ENCODE measurements around the gene CTSD.

Gene CTSD

DNA sequence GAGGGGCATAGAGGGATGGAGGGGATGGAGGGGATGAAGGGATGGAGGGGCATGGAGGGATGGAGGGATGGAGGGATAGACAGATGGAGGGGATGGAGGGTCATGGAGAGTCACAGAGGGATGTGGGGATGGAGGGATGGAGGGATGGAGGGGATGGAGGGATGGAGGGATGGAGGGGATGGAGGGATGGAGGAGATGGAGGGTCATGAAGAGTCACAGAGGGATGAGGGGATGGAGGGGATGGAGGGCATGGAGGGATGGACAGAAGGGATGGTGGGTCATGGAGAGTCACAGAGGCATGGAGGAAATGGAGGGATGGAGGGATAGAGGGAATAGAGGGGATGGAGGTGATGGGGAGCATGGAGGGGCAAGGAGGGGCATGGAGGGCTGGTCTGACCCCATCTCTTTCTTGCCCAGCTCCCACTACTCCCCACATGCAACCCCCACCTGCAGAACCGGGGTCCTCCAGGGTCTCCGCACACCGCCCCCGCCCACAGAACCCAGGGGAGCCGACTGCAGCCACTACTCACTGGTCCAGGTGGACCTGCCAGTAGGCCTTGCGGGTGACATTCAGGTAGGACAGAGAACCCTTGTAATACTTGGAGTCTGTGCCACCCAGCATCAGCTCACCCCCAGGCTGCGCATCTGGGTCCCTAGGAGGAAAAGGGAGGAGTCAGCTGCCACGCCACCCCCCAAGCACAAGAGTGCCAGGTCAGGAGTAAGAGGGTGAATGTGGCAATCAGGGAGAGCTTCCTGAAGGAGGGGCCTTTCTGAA, 9.2 kb downstream of the CTSD start:
- no peak for DNase-seq

DNA sequence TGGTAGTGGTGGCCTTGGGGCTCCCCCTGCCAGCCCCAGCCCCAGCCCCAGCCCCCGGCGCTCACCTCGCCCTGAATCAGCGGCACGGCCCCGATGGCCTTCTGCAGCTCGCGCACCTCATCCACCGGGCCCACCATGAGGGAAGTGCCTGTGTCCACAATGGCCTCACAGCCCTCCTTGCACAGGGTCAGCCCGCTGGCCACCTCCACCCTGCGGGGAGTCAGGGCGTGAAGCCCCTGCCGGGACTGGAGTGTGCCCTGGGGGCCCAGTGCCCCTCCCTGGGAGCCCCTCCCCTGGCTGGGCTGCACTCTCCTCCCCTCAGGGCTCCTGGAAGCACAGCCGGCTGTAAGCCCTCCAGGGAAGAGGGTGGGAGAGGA, 9.8 kb downstream of the CTSD start:
- DNase-seq = no peak

DNA sequence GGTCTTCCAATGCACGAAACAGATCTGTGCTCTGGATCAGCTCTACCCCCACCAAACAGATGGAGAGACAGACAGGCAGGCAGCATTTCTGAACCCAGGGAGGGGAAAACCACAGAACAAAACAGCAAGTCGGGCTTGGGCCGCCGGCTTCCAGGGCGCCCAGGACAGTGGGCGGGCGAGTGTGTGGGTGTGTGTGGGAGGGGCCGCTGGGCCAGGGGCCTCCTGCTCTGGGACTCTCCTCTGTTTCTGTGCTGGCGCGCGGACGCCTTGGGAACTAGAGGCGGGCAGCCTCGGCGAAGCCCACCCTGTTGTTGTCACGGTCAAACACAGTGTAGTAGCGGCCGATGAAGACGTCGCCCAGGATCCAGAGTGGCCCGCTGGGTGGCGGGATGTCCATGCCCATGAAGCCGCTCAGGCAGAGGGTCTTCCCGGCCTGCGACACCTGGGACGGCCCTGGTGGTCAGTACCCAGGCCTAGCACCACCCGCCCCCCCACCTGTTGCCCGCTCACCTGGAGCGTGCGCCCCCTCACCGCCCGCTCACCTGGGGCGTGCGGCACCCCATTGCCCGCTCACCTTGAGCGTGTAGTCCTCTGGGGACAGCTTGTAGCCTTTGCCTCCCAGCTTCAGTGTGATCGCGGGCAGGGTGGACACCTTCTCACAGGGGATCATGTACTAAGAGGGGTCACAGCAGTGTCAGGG, 10.3 kb downstream of the CTSD start:
- no peak for DNase-seq

DNA sequence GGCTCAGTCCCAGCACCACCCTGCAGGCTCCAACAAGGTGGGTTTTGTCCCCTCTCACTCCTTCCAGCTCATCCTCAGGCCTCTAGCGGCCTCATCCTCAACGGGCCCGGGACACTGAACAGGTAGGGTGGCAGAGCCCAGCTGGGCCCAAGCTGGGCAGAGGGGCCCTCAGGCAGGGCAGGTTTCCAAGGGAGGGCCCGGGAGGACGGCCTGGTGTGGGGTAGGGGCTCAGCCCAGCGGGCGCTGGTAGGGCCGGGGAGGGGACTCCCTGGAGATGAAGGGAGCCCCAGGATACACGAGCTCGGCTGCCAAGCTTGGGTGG, 10.9 kb downstream of the CTSD start:
- DNase-seq = no peak

DNA sequence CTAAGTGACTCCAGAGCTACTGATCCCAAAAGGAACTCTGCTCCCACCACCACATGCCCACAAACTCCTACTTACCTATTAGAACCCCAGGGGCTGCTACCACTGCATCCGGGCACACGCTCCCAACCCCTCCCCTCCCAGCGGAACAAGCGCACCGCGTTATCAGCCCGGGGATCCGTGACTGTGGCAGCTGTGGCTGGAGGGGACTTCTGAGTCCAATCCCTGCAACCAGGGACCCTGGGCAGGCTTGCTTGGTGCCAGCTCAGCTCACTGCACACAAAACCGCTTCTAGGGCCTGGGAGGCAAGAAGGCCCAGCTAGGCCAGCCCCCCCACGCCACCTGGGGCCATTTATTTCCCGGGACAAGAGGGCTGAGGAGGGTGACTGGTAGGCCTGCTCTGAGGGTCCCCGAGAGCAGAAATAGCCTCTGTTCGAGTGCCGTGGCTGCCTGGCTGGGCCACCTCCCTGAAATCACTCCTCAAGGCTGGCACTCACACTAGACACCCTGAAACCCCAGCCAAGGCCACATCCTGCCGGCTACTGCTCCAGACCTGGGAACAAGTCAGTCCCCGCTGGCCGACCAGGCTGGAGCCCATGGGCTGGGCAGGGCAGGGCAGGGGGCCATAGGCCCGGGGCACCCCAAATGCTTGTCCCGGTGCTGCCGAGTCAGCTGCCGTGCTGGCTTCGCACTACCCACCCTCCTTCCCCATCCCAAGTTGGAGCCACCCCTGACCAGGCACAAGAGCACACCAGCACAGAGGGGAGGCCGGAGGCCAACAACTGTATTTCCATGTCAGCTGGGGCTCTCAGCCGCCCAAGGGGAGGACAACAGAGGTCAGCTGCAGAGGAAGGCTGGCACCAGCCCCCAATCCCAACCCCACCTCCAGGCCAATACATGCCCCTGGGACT, 11.5 kb downstream of the CTSD start:
- no peak for DNase-seq

DNA sequence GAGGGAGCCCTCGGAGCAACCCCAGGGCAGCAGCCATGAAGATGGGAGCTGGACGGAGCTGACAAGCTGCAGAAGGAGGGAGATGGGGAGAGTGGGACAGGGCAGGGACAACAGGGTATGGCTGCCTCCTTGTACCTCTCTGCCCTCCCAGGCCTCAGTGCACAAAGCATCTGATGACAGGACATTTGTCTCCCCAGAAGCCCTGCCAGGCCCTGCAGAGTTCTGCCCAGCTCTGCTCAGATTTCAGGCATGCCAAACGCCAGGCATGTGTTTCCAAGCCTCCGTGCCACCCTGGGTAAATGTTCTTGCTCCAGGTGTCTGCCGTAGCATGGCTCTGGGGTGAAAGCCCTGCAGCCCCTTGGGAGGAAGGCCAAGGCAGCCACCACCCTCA, 12.2 kb downstream of the CTSD start:
- DNase-seq = no peak

DNA sequence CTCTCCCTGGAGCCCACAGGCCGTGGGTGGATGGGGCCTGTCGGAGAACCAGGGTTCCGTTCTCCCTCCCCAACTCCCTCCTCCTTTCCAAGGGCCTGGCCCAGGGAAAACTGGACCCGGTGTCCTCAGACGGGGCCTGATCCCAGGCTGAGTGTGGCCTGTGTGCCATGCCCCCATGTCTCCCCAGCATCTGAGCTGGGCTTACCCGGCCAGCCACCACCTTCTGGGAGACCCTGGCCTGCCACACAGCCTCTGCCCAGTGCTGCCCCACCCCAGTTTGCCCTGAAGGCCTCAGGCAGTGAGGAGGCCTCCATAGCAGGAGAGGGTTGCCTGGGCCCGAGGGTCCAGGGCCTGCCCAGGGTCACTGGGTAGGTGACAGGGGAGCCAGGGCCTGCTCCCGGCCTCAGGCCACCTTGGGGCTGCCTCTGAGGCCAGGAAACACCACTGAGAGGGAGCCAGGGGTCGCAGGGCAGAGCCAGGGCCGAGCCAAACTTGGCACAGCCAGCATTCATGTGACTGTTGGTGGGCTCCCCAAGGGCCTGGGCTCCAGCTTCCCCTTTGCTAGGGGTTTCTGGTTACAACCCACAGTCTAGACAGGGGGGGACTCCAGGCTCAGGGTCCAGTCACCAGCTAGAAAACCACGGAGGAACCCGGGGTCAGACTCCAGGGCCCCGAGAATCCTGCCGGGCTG, 12.7 kb downstream of the CTSD start:
- no peak for DNase-seq

DNA sequence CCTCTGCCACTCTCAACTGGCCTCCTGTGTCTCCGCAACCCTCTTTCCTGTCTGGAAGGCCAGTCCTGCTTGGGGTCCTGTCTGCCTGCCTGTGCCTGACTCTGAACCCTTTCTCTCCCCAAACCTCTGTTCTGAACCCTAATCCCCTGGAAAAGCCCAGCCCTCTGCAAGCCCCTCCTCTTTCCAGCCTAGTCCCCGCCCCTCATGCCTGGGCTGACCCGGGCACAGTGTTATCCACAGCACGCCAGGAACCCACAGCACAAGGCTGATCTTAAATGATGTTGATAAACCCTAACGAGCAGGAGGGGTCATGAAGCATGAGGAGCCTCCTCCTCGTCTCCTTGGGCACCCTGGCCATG, 13.3 kb downstream of the CTSD start, which contains the start of gene IFITM10:
Gene IFITM10 (minus strand): TSS at position 115 of the 359 bp plus-strand sequence. CDS start 153 bp downstream, outside the sequence.
- DNase-seq = no peak

DNA sequence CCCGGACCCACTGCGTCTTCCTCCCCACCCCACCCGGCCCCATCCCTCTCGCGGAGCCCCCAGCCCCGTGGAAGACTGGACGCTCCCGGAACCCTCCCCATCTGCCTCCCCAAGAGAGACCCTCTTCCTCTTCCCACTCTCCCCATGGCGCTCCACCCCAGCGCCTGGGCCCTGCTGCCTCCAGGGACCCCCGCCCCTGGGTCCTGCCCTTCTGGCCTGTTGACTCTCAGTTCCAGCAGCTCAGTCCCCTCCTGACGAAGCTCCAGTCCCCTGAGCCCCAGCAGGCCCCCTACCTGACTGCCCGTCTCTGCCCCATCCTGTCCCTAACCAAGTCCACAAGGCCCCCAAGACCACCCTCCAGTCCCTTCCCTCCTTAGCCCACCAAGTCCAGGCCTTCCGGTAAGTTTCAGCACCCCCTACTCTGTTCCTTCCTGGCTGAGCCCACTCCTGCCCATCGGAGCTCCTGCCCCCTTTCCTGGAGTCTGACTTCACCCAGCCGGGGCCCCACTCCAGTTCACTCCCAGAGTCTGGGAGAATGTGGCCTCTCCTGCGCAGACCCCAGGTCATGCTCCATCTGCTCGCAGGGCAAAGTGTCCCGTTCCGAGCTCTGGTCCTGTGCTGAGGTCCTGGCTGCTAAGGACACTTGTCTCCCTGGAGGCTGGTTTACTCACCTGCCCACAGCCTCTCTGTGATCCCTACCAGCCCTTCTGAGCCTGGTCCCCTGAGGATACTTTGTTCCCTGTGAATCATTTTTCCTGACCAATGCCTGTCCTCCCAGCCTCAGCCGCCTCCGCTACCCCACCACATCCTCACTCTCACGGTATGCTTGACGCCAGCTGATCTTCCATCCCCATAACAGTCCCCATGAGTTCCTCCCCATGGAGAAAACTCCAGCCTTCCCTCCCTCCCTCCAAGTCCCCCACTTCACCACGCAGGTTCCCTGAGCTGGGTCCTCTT, 14.1 kb downstream of the CTSD start:
- no peak for DNase-seq

DNA sequence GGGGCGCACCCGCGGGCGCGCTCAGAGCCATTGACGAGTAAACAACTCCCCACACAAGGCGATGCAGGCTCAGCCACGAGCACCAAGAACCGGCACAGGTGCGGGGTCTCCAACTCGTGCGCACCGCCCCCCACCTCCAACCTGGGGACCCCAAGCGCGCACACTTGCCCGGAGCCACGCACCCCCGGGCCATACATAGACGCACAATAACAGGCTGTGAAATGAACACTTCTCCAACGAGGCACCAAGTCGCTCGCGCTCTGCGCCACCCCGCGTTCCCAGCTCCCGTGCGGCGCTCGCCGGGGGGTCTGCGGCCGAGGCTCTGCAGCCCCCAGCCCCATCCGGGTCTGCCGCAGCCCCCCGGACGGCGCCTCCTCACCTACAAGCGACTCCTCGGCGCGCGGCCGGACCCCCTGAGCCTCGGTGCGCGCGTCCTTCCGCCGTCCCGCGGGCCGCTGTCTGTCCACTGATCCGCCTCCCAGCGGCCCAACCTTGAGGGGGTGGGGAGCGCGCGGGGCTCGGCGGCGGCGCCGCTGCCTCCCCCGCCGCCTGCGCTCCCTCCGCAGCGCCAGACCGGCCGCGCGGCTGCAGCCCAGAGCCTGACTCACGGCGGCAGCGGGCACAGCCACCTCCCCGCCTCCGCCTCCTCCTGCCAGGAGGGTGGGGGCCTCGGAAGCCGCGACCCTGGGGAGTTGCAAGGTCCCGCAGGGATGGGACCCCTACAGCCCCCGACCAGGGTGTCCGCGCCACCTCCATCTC, 14.9 kb downstream of the CTSD start:
- DNase-seq = no peak

DNA sequence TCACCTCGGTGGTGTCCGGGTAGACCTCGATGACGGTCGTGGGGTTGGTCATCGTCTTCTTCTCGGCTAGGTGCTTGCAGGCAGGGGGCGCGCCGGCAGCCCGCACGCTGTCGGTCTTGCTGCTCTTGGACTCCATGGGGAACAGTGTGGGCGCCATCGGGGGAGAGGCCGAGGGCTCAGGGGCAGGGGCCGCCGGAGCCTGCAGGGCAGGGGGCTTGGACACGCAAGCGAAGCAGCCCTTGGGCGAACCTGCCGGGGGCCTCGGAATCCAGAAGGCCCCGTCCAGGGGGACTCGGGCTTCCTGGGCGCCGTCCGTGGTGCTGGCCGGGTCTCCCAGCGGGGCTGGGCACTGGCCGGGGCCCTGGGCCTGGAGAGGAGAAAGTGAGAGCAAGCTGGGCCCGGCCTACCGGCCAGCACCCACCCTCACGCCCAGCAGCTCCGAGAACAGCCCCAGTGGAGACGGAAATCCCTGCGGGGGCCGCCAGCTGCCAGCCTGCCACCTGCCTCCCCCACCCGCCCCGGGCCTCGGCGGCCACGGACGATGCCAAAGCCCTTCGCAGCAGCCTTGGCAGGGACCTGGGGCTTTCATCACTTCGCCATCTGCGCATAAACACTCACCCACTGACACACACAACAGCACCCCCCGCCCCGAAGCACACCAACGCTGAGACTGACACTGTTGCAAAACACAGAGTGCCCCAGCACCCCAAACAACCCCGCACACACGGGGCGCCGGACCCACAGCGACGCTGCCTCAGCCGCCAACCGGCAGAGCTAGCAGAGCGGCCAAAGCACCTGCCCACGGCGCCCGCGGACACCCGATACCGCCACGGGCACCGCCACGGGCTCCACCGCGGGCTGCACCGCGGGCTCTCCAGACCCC, 15.7 kb downstream of the CTSD start:
- DNase-seq = no peak

DNA sequence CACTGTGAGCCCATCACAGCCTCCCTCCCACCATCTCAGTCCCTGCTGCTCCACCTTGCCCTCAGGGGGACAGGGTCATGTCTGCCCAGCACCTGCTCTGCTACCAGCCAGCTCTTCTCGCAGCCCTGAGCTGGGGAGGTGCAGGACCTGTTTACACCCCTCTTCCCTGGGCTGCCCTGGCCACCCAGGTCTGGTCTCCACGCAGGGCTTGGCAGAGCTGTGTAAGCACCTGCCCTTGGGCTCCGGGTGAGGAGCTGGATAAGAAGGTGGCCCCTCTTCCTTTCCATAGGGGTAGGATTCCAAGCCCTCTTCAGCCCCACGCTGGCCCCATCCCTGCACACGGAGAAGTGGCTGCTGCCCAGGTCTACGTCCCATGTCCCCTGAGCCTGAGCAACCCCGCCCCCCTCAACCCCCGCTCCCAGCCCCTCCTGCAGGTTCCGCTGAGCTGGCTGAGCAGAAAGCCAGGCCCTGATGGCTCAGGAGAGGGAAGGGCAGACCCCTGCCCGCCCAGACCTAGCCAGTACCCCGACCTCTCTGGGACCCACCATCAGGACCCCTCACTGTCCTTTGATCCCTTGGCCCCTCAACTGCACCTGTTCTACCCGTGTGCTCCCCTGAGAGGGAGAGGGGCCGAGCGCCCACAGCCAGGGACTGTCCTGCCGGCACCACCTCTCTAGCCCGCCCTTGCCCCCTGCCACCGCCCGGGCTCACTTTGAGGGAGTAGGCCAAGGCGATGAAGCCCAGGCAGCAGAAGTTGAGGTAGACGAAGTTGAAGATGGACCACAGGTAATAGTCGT, 16.6 kb downstream of the CTSD start:
- no peak for DNase-seq

DNA sequence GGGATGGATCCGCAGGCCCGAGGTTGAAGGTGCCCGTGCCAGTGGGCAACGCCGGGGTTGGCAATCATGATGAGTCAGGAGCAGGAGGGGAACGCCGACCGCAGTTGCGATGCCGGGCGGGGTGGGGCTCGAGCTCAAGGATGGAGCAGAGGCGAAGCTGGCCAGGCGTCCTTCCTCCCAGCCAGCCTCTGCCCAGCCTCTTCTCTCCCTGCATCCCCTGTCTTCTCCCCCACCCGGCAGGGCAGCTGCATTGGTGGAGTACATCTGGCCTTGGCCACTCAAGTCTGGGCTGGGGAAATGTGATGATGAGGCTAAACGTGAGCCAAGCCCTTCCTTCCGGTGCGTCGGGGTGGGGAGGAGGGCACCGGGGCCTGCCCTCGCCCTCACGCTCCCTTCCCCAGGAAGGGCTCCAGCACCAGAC, 17.2 kb downstream of the CTSD start:
- DNase-seq = no peak

DNA sequence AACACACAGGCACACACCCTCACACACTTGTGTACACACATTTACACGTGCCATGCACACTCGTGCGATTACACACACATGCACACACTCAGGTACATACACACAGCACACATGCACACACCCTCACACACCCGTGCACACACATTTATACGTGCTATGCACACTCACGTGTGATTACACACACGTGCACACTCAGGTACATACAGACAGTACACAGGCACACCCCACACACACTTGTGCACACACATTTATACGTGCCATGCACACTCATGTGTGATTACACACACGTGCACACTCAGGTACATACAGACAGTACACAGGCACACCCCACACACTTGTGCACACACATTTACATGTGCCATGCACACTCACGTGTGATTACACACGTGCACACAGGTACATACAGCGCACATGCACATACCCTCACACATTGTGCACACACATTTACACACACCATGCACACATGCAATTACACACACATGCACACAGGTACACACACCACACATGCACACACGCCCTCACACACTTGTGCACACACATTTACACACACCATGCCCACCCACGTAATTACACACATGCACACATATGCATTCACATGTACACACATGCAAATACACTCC, 17.9 kb downstream of the CTSD start:
- no peak for DNase-seq

DNA sequence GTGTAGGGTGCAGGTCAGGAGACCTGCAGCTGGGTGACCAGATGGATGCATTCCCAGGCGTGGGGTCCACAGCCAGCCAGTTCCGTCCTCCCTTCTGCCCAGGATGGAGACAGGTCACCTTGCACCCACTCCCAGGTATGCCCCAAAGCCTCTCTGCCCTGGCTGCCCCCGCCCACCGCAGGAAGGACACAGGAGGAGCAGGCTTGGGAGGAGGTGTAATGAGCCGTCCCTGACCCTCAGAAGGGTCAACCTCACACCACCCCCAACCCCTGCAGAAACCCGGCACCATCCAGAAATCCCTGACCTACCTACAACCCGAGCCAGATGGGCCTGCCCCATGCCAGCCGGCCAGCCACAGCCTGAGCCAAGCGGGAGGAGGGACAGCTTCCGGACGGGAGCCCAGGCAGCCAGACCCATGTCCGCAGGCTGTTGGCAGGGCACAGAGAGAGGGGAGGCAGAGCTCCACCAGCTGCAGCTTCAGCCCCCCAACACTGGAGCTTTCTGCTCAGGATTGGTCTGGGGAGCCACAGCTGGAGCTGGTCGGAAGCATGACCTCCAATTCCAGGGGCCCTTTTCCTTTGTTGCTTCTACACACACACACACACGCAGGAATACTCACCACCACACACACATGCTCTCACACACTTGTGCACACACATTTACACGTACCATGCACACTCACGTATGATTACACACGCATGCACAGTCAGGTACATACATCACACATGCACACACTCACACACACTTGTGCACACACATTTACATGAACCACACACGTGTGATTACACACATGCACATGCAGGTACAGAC, 18.6 kb downstream of the CTSD start:
- DNase-seq = no peak

DNA sequence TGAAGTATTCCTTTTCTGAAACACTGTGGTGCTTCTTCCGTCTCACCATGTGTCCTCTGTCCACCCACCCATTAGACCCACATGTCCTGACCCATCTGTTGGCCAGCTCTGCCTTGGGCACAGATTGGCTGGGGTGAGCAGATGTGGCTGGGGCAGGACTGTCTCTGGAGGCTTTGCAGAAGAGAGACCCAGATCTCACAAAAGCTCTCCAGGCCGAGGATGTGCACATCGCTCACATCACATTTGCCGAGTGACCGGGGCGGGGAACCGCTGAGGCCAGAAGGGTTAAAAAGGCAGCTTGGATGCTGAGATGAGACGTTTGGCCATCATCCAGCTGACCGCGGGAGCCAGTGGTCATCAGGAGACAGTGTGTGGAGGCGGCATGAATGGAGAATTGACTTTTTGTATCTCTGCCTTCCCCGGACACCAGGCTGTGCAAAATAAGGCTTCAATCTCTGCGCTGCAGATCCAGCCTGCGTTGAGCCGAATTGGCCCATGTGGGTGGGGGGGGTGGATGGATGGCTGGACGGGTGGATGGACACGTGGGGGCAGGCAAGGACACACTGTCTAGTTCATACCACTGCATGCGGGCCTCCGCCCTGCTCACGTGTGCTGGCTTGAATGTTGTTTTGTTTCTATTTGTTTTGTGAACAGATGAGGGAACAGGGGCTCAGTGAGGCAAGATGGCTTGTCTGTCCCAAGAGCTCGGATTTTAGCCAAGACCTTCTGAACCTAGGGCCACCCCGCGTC, 19.4 kb downstream of the CTSD start:
- no peak for DNase-seq

DNA sequence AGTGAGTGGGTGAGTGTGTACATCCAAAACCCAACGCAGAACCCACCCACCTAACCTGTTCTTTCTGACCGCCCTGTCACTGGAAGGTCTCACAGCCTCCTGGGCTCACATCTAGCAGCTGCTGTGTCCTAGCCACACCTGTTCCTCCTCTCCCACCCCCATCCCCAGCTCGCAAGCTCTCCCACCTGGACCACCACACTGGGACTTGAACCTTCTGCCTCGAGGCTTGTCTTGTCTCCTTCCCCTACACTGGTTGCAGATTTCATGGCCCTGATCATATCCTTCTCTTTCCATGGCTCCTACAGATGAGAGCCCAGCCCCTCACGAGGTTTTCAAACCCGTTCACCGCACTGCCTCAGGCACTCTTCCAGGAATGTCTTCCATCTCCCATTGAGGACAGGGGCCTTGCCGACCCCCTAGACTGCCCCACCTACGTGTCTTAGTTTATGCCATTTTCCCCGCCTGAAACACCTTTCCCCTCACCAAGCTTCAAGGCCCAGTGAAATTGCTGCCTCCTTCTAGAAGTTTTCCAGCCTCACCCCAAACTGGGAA, 20.1 kb downstream of the CTSD start:
- no peak for DNase-seq
